ACHN (cell line): ENCODE data around the gene RIMOC1.
"Not testable (repeated sequence)": the region's sequence is repeated elsewhere in the genome, so short reads cannot be mapped to it uniquely, and the experiment has no call there.

Experiments used
- DNase-seq: peaks from one replicate; pipeline ENCODE4 v3.0.0-alpha.2; 2015
- in situ Hi-C: cut with HindIII; loops from 2 replicates; pipeline ENCODE4 v1.10.0; 2017; ENCODE audit warnings: low sequenced_read_pairs, low pct_ligation_motif_present, low pct_unique_long_range_greater_than_20kb

Gene RIMOC1

DNA sequence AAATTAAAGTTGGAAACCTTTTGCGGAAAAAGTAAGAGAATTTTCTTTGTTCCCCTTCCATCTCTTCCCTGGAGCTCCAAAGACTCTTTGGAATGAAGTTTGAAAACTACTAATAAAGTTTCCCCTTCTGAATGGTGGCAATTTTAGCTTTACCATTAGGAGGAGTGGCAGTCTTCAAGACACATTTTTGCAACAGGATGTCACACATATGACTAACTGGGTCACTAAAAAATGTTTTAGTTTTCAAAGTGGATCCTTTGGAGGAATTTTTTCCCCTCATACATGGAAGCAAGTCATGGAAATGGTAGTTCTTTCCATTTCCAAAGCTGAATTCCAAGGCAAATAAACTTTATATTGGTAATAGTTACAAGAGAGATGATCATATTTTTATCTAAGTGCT lies 36.5 kb downstream of the RIMOC1 start:
- no peak for DNase-seq
- in situ Hi-C loops = no loop called here

DNA sequence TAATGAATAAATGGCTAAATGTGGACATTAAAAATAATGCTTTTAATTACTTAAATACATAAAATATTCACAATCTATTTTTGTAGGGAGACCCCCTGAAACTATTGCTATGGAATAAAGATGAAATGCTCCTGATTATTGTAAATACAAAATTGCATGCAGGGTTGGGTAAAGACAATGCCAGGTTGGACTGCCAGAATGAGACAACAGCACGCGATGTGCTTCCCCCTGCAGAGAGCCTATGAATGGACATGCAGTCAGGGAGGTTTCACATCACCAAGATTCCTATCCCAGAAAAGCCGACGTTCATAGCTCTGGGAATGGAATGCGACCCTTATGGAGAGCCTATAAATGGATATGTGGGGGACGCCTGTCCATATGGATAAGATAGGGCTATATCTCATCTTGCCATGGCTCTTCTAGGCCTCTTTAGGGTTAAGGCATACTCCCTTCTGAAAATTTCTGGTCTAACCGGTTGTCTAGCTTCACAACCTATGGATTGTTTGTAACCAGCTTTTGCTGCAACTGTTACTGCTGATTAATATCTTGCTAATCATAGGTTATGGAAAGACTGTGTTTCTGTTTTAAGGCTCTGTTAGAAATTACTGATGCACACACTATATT lies 41.3 kb downstream of the RIMOC1 start:
- in situ Hi-C loops = not testable (repeated sequence)

DNA sequence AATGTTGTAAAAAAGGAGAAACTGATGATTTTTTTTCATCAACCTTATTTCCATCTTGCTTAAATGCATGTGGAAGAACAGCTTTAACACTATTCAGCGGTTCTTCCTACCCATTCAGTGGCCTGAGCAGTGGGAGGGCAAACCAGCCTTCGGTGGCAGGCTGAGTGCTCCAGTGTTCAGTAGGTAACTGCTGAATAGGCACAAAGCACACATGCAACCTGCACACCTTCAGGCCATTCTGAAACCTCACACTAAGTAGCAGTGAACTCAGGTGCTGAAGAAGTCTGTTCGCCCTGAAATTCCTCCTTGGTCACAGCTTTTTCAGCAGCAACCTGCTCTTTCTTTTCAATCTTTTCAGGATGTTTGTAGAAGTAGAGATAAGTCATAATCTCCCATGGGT lies 47.1 kb downstream of the RIMOC1 start:
- DNase-seq = no peak
- in situ Hi-C loops = no loop called here

More for the DNA sequence above, 41.3 kb downstream of the RIMOC1 start:
- not testable (repeated sequence) for DNase-seq
